Stimulated activated CD8-positive, alpha-beta memory T cell treated with anti-CD3 and anti-CD28 coated beads, Interleukin-15, amount 100 ng/mL, for 1 hour (primary cell): ENCODE results near the gene ZNF77.
"Not testable (repeated sequence)": the region's sequence is repeated elsewhere in the genome, so short reads cannot be mapped to it uniquely, and the experiment has no call there.

Experiments used
- DNase-seq: peaks from one replicate; pipeline ENCODE4 v3.0.0-alpha.2; 2020; ENCODE audit warnings: low read depth

Gene ZNF77

GRCh38 chr19:2917275-2918184, 27.2 kb downstream of the ZNF77 start:
- no peak for DNase-seq

- DNase-seq = no peak
Observed at GRCh38 chr19:2912306-2912705, 32.5 kb downstream of the ZNF77 start.

DNA sequence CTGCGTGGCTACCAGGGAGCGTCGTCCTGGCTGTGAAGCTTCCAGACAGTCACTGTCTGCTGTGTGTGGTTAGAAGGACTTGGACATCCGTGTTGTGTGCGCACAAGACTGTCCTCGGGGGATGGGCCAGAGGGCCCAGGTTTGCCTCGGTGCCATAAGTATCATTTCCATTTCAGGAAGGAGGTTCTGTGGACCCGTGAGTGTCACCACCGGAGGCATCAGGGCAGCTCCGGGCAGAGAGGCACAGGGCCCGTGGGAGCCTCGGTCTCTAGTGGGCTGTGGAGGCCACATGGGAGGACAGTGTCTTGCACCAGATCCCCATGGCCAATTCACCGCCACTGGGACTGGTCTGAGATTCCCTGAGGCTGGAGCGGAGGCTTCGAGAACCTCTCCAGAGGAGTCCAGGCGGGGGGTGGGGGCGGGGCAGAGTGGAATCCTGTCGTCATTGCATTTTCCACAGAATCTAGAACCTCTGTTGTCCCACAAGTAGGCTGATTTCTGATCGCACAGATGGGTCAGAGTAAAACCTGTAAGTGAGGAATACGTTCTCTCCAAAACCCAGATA, 38.1 kb downstream of the ZNF77 start:
- DNase-seq = no peak

GRCh38 chr19:2905918-2906519, 38.8 kb downstream of the ZNF77 start:
- DNase-seq = no peak

GRCh38 chr19:2903326-2903725, 41.4 kb downstream of the ZNF77 start:
- not testable (repeated sequence) for DNase-seq

- no peak for DNase-seq
Observed at GRCh38 chr19:2902590-2903218, 42.1 kb downstream of the ZNF77 start.

- DNase-seq = peak; percentile 93
Observed at GRCh38 chr19:2900296-2901252, 44.2 kb downstream of the ZNF77 start, which contains the start of gene ZNF57. Gene ZNF57, plus strand, starts transcription at chr19:2900928. Its CDS starts 118 bp downstream, at chr19:2901046.

- DNase-seq = no peak
Observed at GRCh38 chr19:2896694-2897093, 48.1 kb downstream of the ZNF77 start.

DNA sequence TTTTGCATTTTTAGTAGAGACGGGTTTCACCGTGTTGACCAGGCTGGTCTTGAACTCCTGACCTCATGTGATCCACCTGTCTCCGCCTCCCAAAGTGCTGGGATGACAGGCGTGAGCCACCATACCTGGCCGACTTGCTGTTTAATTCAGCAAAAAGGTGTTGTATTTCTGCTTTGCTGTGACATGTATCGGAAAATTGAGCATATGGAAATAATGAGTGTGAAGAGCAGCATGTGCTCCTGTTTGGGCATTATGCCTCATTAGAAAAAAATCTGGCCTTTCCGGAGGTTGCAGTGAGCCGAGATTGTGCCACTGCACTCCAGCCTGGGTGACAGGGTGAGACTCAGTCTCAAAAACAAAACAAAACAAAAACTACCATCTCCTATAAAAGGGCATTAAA, 54.2 kb downstream of the ZNF77 start:
- DNase-seq = not testable (repeated sequence)

DNA sequence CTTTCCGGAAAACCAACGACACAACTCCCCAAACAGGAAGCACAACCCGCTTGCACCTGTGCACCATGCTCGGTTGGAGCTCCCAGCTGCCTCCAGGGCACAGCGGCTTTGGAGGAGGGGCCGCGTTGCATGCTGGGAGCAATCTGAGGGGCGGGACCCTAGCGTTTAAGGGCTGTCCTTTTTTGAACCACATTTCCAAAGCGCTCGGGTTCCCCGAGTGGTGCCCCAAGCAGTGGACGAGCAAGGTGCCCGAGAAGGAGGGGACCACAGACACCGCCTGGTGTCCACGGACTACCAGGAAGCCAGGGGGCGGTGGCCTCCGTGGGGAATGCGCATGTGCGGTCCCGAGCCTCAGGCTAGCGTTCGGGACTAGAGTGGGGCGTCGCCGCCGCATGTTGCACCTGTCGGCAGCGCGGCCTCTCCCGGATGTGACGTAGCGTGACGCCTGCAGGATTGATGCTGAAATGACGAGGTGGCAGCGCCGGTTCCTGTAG, 56.0 kb downstream of the ZNF77 start:
- DNase-seq = peak; percentile 29

GRCh38 chr19:2887391-2887914, 57.3 kb downstream of the ZNF77 start:
- DNase-seq = no peak

GRCh38 chr19:2885736-2886135, 59.0 kb downstream of the ZNF77 start:
- no peak for DNase-seq

- no peak for DNase-seq
Observed at GRCh38 chr19:2883686-2884439, 60.9 kb downstream of the ZNF77 start.
